ENCODE measurements around the gene VIPR2. TPM values are rescaled to one million over a fixed set of nuclear protein-coding genes. Genes with fewer than 3 reads are reported as not detected.

VIPR2 gene
- polyA plus RNA-seq, 10 donors: 4.9 to 10.5 (median 8.6) TPM

DNA sequence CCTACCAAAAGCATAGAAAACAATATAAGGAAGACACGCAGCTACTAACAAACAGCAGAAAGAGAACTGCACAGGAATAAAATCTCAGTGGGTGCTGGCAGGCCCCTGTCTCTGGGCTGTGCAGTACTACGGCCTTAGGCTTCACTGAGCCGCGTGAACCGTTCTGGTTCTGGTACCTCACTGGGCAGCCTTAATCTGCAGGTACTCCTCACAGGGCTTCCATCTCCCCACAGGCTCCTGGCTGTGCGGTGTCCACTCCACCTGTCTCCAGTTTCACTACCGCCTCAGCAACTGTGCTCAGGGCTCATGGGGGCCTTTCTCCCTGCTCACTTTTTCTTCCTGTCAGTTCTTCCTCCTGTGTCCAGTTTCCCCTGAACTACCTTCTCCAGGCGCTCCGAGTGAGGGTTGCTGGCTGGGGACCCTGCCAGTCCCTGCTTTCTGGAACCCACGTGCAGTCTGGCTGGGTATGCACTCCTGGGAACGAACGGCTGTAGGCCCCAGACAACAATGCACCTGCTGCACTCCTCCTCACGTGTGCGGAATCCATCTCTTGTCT is 75.7 kb downstream of the VIPR2 start:
- DNase-seq: peak in 1 of 3 donors; percentile 2

DNA sequence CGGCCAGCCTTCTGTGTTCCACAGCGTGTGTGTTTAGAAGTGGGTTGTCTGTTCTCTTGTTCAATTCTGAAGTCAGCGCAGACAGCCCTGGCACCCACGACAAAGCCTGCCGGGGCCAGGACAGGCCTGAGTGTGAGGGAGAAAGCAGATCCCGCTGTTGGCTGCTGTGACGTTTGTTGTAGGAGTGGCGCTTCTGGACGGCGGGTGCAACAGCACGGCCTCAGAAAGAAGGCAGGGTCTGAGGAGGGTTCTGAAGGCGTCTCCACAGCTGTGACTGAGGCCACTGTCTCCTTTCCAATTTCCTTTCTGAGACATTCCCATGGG is 76.2 kb downstream of the VIPR2 start:
- peak; percentile 70 to 93 (median 84) for DNase-seq

DNA sequence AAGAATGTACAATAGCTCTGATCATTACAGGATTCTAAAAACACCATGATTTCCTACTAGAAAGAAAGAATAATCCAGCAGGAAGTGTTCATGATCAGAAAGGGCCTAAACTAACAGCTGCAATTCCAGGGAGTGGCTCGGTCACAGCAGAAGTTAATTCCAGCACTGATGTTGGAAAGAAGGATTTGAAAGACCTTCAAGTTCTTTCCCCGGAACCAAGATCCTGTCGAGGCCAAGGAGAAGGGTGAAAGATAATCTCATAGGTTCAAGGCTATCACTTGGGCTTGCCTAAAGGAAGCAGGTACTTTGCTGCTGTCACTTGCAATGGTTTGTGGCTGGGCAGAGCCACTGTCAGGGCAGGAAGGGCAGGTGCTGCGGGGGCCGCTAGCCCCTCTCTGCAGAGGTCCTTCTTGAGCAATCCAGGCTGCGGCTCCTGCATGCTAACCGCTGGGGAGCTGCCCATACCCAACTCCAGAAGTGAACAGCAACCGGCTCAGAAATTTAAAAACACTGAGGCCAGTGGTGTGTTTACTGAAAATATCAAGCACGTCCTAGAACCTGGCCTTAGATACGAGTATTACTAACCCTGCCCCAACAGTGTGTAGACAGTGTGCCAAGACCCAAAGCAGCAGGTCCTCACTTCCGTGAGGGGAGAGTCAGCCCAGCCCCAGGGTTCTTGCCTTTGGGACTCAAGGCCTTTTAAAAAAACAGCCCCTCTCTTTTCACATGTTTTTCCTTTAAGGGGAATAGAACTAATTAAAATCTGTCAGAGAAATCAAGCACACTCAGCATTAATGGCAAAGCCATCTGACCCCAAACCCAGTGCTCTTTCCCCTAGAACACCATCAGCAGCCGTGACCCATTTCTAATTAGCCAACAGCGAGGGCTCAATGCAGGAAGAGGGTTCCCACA is 76.8 kb downstream of the VIPR2 start:
- DNase-seq: peak in 1 of 3 donors; percentile 67

DNA sequence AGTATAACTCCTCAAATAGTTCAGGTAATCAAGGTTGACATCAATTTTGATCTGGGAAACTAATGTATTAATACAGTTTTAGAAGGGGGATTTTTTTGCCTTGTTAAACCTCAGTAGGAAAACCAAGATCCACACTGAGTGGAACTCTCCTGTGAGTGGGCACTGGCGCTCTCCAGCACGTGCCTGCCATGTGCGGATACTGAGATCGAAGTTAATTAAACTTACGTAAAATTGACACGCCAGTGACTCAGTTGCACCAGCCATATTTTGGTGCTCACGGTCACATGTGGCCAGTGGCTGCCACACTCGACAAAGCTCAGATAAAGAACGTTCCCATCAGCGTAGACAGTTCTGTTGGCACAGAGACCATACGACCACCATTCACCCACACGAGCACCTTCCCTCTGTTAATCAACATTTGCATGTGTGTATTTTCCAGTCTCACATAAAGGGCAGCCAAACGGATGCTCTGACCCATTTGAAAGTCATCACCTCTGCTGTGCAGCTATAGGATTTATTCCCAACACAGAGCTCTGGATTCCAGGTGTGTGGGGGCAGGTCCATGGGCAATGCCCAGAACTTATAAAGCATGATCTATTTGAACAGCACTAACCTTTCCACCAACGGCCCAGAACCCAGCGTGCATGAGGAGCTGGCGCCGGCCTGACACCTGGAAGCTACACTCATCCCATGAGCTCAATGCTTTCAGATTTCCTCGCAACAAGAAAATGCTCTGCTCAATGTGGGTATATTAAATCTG is 77.7 kb downstream of the VIPR2 start:
- DNase-seq: no peak

DNA sequence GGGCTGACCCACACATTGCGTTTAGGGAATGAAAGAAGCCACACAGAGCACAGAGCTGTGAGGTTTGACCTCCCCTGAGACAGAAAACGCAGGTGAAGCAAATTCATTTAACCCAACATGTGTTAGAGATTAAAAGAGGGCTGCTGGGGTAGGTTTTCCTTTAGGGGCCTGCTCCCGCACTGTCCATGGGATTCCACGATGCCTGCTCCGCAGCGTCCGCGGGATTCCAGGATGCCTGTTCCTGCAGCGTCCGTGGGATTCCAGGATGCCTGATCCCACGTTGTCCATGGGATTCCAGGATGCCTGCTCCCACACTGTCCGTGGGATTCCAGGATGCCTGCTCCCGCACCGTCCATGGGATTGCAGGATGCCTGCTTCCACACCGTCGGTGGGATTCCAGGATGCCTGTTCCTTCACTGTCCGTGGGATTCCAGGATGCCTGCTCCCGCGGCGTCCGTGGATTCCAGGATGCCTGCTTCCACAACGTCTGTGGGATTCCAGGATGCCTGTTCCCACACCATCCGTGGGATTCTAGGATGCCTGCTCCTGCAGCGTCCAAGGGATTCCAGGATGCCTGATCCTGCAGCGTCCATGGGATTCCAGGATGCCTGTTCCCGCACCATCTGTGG is 78.7 kb downstream of the VIPR2 start:
- no peak for DNase-seq

DNA sequence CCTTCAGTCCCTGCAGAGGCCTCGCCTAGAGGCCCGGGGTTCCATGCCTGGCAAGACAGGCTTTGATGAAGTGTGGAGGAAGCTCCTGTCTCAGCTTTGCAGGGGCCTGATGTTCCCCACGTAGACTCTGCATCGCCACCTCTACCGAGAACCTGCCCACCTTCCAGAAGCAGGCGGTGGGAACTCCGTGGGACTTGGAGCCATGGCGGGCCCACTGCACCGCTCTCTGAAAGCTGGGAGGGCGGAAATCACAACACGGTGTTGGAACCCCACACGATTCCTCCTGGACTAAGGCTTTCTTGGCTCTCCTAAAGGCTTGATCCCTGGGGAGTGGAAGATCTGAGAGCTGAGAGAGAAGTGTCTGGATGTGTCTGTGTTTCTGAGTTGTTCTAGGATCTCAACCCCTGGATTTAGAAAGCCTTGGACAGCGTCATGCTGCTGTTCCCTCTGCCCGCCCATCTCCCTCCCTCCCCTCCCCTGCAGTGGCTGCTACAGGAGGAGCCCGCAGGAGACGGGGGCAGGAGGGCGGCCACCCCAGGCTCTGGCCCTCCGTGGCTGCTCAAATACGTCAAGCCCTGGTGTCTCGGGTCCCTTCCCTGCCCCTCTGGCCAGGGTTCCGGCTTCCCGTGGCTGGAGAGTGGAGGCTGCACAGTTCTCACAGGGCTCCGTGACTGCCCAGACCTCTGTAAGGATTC is 79.7 kb downstream of the VIPR2 start:
- DNase-seq: peak in 1 of 3 donors; percentile 63

DNA sequence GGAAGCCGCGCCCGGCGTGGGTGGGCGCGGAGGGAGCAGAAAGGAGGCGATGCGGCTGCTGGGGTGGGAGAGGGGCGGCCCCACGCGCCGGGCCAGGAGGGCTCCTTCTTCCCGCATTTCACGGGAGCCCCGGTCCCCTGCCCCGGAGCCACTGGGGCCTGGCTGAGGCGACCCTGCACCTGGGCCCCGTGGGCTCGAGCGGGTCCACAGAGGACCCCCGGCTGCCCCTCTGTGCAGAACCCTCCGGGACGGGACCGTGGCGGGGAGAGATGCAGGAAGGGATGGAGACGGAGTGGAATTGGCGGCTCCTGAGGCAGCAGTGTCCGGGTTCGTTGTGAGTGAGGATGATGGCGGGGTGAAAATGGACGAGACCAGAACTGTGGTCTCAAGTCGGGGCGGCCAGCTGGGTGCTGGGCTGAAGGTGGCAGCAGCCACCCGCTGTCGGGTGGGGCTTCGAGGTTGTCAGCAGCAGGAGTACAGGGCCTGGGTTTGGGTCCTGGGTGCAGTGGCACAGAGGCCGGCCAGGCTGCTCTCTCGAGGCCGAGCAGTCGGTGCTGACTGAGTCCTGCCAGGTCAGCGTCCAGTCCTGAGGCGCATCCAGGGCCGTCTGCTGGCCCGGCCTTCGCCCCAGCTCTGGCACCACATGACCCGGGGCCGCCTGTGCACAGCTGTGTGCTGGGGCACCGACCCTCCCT is 80.4 kb downstream of the VIPR2 start:
- no peak for DNase-seq

DNA sequence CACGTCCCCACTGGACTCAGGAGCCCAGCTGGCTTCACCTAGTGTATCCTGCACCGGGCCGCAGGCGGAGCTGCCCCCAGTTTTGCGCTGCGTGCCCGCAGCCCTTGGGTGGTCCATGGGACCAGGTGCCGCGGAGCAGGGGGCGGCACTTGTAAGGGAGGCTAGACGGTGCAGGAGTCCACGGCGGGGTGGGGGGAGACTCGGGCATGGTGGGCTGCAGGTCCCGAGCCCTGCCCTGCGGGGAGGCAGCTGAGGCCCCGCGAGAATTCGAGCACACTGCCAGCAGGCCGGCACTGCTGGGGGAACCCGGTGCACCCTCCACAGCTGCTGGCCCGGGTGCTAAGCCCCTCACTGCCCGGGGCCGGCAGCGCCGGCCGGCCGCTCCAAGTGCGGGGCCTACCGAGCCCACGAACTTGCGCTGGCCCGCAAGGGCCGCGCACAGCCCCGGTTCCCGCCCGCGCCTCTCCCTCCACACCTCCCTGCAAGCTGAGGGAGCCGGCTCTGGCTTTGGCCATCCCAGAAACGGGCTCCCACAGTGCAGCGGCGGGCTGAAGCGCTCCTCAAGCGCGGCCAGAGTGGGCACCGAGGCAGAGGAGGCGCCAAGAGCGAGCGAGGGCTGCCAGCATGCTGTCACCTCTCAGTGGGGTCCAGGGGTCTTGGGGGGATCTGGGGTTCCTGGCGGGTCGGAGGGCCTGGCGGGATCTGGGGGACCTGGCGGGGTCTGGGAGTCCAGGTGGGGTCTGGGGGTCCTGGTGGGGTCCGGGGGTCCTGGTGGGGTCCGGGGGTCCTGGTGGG is 81.4 kb downstream of the VIPR2 start:
- no peak for DNase-seq

DNA sequence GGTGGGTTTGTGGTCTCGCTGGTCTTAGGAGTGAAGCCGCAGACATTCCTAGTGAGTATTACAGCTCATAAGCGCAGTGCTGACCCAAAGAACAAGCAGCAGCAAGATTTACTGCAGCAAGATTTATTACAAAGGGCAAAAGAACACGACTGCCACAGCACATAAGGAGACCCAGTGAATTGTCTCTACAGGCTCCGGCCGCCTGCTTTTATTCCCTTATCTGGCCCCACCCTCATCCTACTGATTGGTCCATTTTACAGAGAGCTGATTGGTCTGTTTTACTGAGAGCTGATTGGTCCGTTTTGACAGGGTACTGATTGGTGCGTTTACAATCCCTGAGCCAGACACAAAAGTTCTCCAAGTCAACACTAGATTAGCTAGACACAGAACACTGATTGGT is 82.1 kb downstream of the VIPR2 start:
- DNase-seq: no peak

DNA sequence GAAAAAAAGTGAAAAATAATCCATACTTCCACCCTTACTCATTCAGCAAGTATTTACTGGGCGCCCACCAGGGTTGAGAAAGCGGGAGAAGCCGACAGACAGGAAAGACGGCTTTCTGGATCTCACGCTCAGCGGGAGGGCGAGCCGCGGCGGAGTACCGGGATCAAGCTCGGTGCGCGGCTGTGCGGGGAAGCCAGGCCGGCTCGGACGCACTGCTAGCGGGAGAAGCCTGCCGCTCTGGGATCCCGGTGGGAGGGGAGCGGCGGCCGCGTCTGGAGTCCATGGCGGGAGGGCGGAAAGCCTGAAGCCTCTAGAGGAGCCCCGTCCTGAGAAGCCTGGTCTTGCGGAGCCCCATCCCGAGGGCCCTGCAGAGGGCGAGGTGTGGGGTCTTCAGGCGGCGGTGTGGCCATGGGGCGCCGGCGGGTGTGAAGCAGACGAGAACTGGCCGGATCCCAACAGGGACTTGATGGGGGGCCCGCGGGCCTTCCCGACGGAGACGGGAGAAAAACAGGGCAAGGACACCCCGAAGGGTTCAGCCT is 82.9 kb downstream of the VIPR2 start:
- peak in 1 of 3 donors; percentile 28 for DNase-seq

DNA sequence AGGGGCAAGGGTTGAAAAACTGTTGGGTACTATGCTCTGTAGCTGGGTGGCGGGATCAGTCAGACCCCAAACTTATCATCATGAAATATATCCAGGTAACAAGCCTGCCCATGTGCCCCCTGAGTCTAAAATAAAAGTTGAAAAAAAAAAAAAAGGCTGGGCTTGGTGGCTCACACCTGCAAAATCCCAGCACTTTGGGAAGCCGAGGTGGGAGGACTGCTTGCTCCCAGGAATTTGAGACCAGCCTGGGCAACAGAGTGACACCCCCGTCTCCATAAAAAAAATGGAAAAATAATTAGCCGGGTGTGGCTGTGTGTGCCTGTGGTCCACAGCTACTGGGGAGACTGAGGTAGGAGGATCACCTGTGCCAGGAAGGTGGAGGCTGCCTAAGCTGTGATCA is 83.5 kb downstream of the VIPR2 start:
- no peak for DNase-seq

DNA sequence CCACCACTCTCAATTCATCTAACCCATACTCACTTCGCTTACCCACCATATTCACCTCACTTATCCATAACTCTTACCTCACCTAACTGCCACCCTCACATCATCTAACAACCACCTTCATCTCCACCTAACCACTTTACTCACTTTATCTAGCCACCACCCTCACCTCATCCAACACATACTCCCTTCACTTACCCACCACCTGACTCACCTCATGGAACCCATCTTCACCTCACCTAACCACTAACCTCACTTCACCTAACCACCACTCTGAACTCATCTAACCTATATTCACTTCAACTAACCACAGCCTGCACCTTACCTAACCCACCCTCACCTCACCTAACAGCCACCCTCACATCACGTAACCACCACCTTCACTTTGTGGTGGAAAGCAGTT is 84.2 kb downstream of the VIPR2 start:
- DNase-seq: no peak

DNA sequence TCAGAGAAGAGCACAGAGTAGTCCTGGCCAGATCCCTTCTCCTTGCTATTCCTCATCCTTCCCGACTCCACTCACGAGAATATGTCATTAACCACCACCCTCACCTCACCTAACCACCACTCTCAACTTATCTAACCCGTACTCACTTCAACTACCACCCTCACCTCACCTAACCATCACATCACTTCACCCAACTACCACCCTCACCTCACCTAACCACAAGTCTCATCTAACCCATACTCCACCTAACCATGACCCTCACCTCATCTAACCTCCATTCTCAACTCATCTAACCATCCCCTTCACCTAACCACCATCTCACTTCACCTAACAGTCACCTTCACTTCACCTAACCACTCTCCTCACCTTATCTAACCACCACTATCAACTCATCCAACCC is 85.0 kb downstream of the VIPR2 start:
- DNase-seq: no peak

DNA sequence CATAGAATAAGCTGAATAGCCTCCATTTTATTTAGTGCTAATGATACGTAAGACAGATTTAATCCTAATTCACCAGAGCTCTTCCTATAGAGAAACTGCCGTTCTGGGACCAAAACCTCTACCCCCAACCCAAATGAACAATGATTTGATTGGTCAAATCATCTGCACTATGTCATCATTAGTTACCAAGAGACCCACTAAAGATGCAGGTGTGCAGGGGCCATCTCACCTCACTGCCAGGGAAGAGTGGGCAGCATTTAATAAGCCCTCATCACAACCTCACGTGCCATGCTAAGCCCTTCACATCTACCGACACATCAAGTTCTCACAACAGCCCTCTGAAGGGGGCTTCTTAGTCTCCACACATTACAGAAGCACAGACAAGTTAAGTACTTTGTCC is 87.0 kb downstream of the VIPR2 start:
- no peak for DNase-seq

DNA sequence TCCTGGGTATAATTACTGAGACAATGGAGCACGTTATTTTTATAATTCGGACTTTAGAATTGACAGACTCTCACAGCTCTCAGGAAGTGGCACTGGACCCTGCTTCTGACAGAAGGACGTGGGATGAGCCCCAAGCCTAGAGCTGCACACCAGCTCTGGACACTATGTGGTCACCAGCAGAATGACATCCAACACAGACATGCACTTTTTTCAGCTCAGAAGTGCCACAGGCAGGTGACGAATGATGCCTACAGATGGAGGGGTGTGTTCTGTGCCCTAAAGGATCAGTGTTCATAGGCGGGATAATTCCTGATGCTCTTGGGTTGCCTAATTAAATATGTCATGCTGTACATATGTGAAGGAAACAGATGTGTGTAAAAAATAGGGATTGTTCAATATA is 87.9 kb downstream of the VIPR2 start:
- DNase-seq: no peak

DNA sequence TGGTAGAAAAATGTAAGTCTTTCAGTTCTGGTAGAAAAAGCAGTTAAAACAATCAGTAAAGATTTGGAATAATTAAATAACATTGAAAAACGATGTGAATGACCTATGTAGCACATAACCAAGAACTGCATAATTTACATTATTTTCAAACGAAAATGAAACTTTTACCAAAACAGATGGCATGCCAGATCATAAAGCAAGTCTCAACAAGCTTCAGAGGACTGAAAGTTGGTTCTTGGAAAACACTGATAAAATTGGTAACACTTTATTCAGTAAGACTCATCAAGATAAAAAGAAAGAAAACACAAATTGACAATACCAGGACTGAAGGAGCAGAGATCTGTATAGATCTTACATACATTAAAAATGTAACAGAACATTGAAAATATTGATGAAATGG is 92.8 kb downstream of the VIPR2 start:
- DNase-seq: no peak

DNA sequence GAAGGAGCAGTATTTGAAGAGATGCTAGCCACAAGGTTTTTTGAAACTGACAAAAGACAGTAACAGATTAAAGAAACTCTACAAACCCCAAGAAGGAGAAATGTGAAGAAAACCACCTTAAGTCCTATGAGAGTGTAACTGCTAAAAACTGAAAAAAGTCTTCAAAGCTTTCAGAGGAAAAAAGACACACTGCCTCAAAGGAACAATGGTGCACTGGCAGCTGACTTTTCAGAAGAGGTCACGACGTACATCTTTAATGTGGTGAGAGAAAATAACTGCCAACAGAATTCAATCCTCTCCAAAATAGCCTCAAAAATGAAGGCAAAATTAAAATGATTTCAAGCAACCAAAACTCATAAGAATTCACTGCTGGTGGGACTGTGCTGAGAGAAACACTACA is 94.0 kb downstream of the VIPR2 start:
- no peak for DNase-seq

DNA sequence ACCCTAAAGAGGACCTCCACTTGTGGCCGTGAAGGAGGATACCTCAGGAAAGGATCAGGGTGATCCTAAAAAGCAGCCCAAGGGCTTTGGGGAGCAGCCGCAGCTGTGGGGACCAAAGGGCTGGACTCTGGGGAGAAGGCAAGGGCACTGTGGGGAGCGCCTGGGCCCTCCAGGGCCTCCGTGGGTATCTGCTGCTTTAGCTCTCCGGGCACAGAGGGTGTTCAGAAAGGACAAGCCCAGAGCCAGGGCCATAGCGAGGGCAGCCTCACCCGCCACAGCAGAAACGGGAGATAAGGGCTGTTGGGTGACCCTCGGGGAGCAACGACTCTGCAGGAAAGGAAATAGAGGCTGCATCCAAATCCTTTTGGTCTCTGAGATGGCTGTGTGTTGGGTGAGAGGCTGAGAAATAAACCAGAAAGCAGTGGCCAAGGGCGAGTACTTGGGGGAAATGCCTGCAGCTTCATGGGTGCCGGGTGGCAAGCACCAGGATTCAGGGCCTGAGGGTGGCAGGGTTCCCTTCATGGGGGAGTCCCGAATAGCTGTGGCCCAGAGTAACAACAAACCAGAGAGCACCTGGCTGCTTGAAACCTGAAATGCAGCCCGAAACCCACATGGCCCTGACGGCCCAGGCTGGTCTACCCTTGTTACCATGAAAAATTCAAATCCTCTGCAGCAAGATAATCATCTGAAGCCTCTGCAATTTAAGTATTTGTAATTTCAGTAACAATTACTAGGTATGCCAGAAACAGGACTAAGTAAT is 95.2 kb downstream of the VIPR2 start:
- DNase-seq: no peak

DNA sequence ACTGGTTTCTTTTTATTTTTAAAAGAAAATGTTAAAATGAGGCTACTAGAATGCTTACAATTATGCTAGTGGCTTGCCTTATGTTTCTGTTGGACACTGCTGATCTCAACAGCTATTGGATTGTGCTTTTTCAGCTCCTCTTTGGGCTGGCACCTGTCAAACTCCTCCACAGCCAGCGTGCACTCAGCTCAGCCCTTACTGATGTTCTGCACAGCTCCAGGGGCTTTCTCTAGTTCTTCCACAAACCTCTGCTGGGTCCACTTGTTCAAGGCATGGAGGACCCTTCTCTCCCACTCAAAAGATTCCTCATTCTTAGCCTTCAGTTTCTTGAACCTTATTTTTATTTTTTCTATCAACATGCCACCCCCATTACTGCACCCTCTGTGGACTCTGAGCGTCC is 96.0 kb downstream of the VIPR2 start:
- no peak for DNase-seq
